Sigmoid colon (tissue), 3 donors: ENCODE results near the gene CABLES1.

Experiments
- CTCF ChIP-seq, 4 experiments: fragments of 450-650 bp in 3 of 4; fragments of 200-600 bp in 1 of 4; IDR thresholded peaks; one replicate each; pipeline ENCODE4 v1.5.1; 2016 to 2019; ENCODE audit warnings: antibody characterized with exemption in 4 of 4, mild to moderate bottlenecking in 3 of 4, moderate library complexity in 2 of 4
- POLR2A ChIP-seq, 2 donors: fragments of 450-650 bp; IDR thresholded peaks; one replicate each; pipeline ENCODE4 v1.6.1; 2016; ENCODE audit warnings: antibody characterized with exemption in 2 of 2, mild to moderate bottlenecking in 2 of 2, moderate library complexity in 2 of 2

GRCh38 chr18:23158058-23158457 lies 22.8 kb downstream of the CABLES1 start:
- TF ChIP-seq CTCF (IDR thresholded peaks at IDR 0.05) (no peak), POLR2A (IDR thresholded peaks at IDR 0.05) (no peak)
